Measurements from ENCODE around the gene SPRED3.

The SPRED3 gene

DNA sequence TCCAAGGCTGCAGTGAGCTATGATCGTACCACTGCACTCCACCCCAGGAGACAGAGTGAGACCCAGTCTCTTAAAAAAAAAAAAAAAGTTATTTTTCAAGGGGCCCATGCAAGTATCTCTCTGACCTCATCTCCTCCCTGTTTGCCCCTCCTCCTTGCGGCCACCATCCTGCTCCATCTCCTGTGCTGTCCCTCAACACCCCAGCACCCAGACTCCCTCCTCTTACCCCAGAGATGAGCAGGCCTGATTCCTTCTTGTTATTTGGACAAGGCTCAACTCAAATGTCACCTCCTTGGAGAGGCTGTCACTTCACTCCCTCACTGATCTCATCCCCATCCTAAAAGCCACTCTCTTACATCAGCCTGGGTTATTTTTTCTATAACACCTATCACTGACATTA lies 49.4 kb downstream of the SPRED3 start:
- TF ChIP-seq CTCF (IDR thresholded peaks at IDR 0.05; ENCODE audit: insufficient read depth, low read depth, low read length, missing control alignments): no peak
- no peak overlapping the region for H3K4me3 ChIP-seq (ENCODE audit: low read length)
- no peak for DNase-seq (ENCODE audit: low read depth)

DNA sequence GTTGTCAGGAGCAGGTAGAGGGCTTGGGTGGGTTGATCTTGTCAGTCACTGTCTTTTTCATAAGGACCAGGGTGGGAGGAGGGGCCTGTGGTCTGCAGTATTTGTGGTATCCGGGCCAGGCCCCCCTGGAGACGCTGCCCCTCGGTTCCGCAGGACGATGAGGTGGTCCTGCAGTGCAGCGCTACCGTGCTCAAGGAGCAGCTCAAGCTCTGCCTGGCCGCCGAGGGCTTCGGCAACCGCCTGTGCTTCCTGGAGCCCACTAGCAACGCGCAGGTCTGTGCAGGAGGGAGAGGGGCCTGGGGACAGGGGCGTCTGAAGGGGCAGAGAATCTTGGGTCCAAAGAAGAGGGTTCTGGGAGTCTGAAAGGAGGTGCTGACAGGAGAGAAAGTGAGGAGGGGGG lies 52.1 kb downstream of the SPRED3 start:
- no peak for TF ChIP-seq CTCF (IDR thresholded peaks at IDR 0.05; ENCODE audit: insufficient read depth, low read depth, low read length, missing control alignments)
- DNase-seq (ENCODE audit: low read depth): no peak
- no peak overlapping the region for H3K4me3 ChIP-seq (ENCODE audit: low read length)

DNA sequence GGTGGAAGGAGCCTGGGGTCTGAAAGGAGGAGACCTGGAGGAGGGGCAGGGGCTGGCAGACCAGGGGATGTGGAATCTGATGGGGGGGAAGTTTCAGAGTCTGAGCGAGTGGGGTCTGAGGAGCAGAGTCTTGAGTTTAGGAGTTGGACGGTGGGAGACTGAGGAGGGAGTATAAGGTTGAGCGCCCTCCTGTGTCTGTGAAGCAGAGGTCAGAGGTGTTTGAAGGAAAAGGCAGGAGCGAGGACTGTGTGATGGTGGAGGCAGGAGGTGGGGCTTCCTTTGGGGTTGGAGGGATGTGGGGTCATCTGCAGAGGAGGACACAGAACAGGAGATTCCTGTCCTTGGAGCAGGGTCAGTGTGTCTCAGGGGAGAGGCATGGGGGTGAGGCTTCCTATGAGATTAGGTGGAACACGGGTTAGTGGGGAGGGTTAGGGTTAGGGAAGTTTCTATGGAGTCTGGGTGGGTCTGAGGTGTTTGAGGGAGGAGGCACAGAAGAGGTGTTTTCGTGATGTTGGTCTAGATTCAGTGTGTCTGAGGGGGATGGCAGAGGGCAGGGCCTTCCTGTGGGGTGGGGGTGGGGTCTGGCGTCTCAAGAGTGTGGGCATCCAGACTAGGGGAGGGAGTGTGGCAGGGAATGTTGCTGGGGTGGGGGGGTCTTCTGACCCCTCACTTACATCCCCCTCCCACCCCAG lies 53.3 kb downstream of the SPRED3 start:
- no peak for DNase-seq (ENCODE audit: low read depth)
- H3K4me3 ChIP-seq (ENCODE audit: low read length): no peak overlapping the region
- TF ChIP-seq CTCF (IDR thresholded peaks at IDR 0.05; ENCODE audit: insufficient read depth, low read depth, low read length, missing control alignments): no peak

GRCh38 chr19:38442736-38443135 lies 54.2 kb downstream of the SPRED3 start:
- H3K4me3 ChIP-seq (ENCODE audit: low read length): no peak overlapping the region
- TF ChIP-seq CTCF (IDR thresholded peaks at IDR 0.05; ENCODE audit: insufficient read depth, low read depth, low read length, missing control alignments): no peak
- no peak for DNase-seq (ENCODE audit: low read depth)

DNA sequence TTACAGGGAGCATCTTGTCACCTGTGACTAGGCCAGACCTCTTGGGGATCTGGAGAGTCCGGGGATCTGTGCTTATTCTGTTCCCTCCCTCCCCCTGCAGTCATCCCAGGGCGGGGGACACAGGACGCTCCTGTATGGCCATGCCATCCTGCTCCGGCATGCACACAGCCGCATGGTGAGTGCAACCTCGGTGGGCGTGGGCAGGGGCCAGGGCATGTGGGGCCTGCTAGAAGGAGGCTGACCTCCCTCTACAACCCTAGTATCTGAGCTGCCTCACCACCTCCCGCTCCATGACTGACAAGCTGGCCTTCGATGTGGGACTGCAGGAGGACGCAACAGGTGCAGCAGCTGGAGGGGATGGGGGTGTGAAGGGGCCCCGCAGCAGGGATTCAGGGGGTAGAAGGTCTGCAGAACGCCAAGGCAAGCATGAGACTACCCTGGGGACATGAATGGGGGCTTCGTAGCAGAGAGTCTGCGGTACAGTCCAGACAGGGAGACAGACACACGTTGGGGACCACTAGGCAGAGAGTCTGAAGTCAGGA lies 55.0 kb downstream of the SPRED3 start:
- no peak overlapping the region for H3K4me3 ChIP-seq (ENCODE audit: low read length)
- no peak for TF ChIP-seq CTCF (IDR thresholded peaks at IDR 0.05; ENCODE audit: insufficient read depth, low read depth, low read length, missing control alignments)
- no peak for DNase-seq (ENCODE audit: low read depth)

DNA sequence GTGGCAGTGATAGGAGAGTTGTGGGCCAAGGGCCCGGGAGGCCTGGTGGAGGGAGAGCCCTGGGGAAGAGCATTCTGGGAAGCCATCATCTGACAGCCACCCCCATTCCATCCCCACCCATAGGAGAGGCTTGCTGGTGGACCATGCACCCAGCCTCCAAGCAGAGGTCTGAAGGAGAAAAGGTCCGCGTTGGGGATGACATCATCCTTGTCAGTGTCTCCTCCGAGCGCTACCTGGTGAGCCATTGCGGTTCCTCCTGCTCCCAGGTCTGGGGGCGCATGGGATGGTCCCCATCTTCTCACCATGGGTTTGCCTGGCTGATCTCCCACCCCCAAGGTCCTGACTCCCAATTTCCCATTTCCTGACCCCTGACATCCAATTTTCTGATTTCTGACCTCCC lies 55.5 kb downstream of the SPRED3 start:
- TF ChIP-seq CTCF (IDR thresholded peaks at IDR 0.05; ENCODE audit: insufficient read depth, low read depth, low read length, missing control alignments): no peak
- H3K4me3 ChIP-seq (ENCODE audit: low read length): no peak overlapping the region
- DNase-seq (ENCODE audit: low read depth): no peak

DNA sequence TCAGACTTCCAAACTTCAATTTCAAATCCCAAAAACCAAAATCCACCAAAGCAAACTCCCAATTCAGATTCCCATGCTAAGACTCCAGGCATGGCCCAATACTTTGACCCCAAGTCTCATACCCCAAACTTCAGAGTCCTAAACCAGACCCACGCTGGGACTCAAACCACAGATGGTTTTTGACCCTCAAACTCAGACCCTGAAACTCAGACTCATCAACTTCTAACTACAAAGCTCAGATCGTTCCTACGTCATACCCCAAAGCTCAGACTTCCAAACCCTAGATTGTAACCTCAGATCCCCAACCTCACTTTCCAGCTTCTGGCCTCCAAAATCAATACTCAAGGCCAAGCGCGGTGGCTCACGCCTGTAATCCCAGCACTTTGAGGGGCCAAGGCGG lies 56.9 kb downstream of the SPRED3 start:
- no peak overlapping the region for H3K4me3 ChIP-seq (ENCODE audit: low read length)
- DNase-seq (ENCODE audit: low read depth): no peak
- no peak for TF ChIP-seq CTCF (IDR thresholded peaks at IDR 0.05; ENCODE audit: insufficient read depth, low read depth, low read length, missing control alignments)
